ENCODE results near the gene NDUFS2. TPM values are rescaled to one million over a fixed set of nuclear protein-coding genes. Genes with fewer than 3 reads are reported as not detected.

Gene NDUFS2
- total RNA-seq, 1 donor from 2014 or later = 89.6 TPM

- Mint-ChIP-seq H3K4me1 (peaks cover 40% of the 10 kb centered on the region), H3K27ac (no peak overlapping the region), H3K36me3 (ENCODE audit: low read depth) (peaks cover 55% of the 10 kb centered on the region), H3K4me3 (no peak overlapping the region), H3K27me3 (no peaks in the 10 kb centered on the region), H3K9me3 (no peaks in the 10 kb centered on the region)
- DNase-seq = no peak
- intact Hi-C loops (cut with micrococcal nuclease) = loop anchor here (5.0 kb wide), 1 partner anchor 85 kb away; no protein-coding TSS in a partner anchor
These were observed 5.0 kb downstream of the NDUFS2 start for GRCh38 chr1:161207173-161207572.

- peaks cover 62% of the 10 kb centered on the region for H3K36me3 Mint-ChIP-seq (ENCODE audit: low read depth)
These were observed 7.7 kb downstream of the NDUFS2 start for GRCh38 chr1:161209790-161210409.

GRCh38 chr1:161214369-161214768 lies 12.2 kb downstream of the NDUFS2 start:
- Mint-ChIP-seq H3K4me1 (peaks cover 42% of the 10 kb centered on the region), H3K36me3 (ENCODE audit: low read depth) (peaks cover 49% of the 10 kb centered on the region)
- intact Hi-C loops (cut with micrococcal nuclease) = no loop called here

More at GRCh38 chr1:161209790-161210409, 7.7 kb downstream of the NDUFS2 start:
- Mint-ChIP-seq H3K27ac (no peak overlapping the region), H3K4me3 (no peak overlapping the region), H3K9me3 (no peaks in the 10 kb centered on the region), H3K27me3 (no peaks in the 10 kb centered on the region), H3K4me1 (peaks cover 34% of the 10 kb centered on the region)
- peak; percentile 92 for DNase-seq
- intact Hi-C loops (cut with micrococcal nuclease) = loop anchor here (2.0 to 5.0 kb wide), 2 partner anchors 15 to 82 kb away; no protein-coding TSS in a partner anchor

GRCh38 chr1:161215076-161215475 lies 12.9 kb downstream of the NDUFS2 start, which contains the start of gene FCER1G:
Gene FCER1G (plus strand): TSS chr1:161215295. CDS start chr1:161215322, 27 bp downstream.
- Mint-ChIP-seq H3K4me3 (peak within 1 kb of the TSS; percentile 44), H3K9me3 (no peaks in the 10 kb centered on the region), H3K36me3 (ENCODE audit: low read depth) (peaks cover 42% of the 10 kb centered on the region), H3K27me3 (no peaks in the 10 kb centered on the region), H3K4me1 (peaks cover 38% of the 10 kb centered on the region), H3K27ac (peak within 1 kb of the TSS; percentile 31)
- DNase-seq = no peak
- intact Hi-C loops (cut with micrococcal nuclease) = no loop called here

More at GRCh38 chr1:161214369-161214768, 12.2 kb downstream of the NDUFS2 start:
- Mint-ChIP-seq H3K27ac (no peak overlapping the region), H3K9me3 (no peaks in the 10 kb centered on the region), H3K4me3 (no peak overlapping the region), H3K27me3 (no peaks in the 10 kb centered on the region)
- no peak for DNase-seq

GRCh38 chr1:161216945-161217712 lies 15.0 kb downstream of the NDUFS2 start:
- Mint-ChIP-seq H3K27ac (peak overlapping the region; percentile 64), H3K4me1 (peaks cover 39% of the 10 kb centered on the region), H3K27me3 (no peaks in the 10 kb centered on the region), H3K36me3 (ENCODE audit: low read depth) (peaks cover 27% of the 10 kb centered on the region), H3K9me3 (no peaks in the 10 kb centered on the region), H3K4me3 (no peak overlapping the region)
- intact Hi-C loops (cut with micrococcal nuclease) = no loop called here
- peak; percentile 60 for DNase-seq

GRCh38 chr1:161217831-161218230 lies 15.7 kb downstream of the NDUFS2 start:
- DNase-seq = no peak
- Mint-ChIP-seq H3K4me1 (peaks cover 39% of the 10 kb centered on the region), H3K27me3 (no peaks in the 10 kb centered on the region), H3K9me3 (no peaks in the 10 kb centered on the region), H3K36me3 (ENCODE audit: low read depth) (peaks cover 21% of the 10 kb centered on the region), H3K27ac (no peak overlapping the region), H3K4me3 (no peak overlapping the region)
- intact Hi-C loops (cut with micrococcal nuclease) = no loop called here

- H3K27ac Mint-ChIP-seq = no peak overlapping the region
- peaks cover 39% of the 10 kb centered on the region for H3K4me1 Mint-ChIP-seq
These were observed 16.3 kb downstream of the NDUFS2 start for GRCh38 chr1:161218301-161219077.

GRCh38 chr1:161219078-161219892 lies 17.1 kb downstream of the NDUFS2 start:
- Mint-ChIP-seq H3K27ac (no peak overlapping the region), H3K4me1 (peaks cover 38% of the 10 kb centered on the region), H3K36me3 (ENCODE audit: low read depth) (peaks cover 8% of the 10 kb centered on the region), H3K27me3 (no peaks in the 10 kb centered on the region), H3K4me3 (no peak overlapping the region), H3K9me3 (no peaks in the 10 kb centered on the region)
- intact Hi-C loops (cut with micrococcal nuclease) = no loop called here
- DNase-seq = no peak

More at GRCh38 chr1:161218301-161219077, 16.3 kb downstream of the NDUFS2 start:
- no peaks in the 10 kb centered on the region for H3K9me3 Mint-ChIP-seq
- no peak for DNase-seq
- H3K4me3 Mint-ChIP-seq = no peak overlapping the region
- H3K27me3 Mint-ChIP-seq = no peaks in the 10 kb centered on the region
- H3K36me3 Mint-ChIP-seq (ENCODE audit: low read depth) = peaks cover 15% of the 10 kb centered on the region
- intact Hi-C loops (cut with micrococcal nuclease) = no loop called here

GRCh38 chr1:161220002-161220401 lies 17.8 kb downstream of the NDUFS2 start:
- Mint-ChIP-seq H3K36me3 (ENCODE audit: low read depth) (peaks cover 3% of the 10 kb centered on the region), H3K27me3 (no peaks in the 10 kb centered on the region), H3K9me3 (no peaks in the 10 kb centered on the region), H3K4me3 (no peak overlapping the region), H3K27ac (no peak overlapping the region), H3K4me1 (peaks cover 34% of the 10 kb centered on the region)
- no peak for DNase-seq
- intact Hi-C loops (cut with micrococcal nuclease) = no loop called here

GRCh38 chr1:161222175-161223019 lies 20.2 kb downstream of the NDUFS2 start:
- Mint-ChIP-seq H3K4me1 (peaks cover 40% of the 10 kb centered on the region), H3K27me3 (no peaks in the 10 kb centered on the region), H3K27ac (no peak overlapping the region), H3K9me3 (no peaks in the 10 kb centered on the region), H3K36me3 (ENCODE audit: low read depth) (peaks cover 2% of the 10 kb centered on the region), H3K4me3 (no peak overlapping the region)
- intact Hi-C loops (cut with micrococcal nuclease) = no loop called here
- no peak for DNase-seq

GRCh38 chr1:161223805-161224694 lies 21.9 kb downstream of the NDUFS2 start:
- Mint-ChIP-seq H3K4me3 (no peak overlapping the region), H3K27ac (no peak overlapping the region), H3K27me3 (no peaks in the 10 kb centered on the region), H3K4me1 (peaks cover 33% of the 10 kb centered on the region), H3K9me3 (no peaks in the 10 kb centered on the region), H3K36me3 (ENCODE audit: low read depth) (peaks cover 12% of the 10 kb centered on the region)
- DNase-seq = no peak
- intact Hi-C loops (cut with micrococcal nuclease) = loop anchor here (2.0 kb wide), 1 partner anchor 13 kb away; no protein-coding TSS in a partner anchor
